ENCODE results near the gene SYNPR. TPM values are rescaled to one million over a fixed set of nuclear protein-coding genes. Genes with fewer than 3 reads are reported as not detected.

The SYNPR gene
- total RNA-seq, 1 donor from 2014 or later: 3.7 TPM

DNA sequence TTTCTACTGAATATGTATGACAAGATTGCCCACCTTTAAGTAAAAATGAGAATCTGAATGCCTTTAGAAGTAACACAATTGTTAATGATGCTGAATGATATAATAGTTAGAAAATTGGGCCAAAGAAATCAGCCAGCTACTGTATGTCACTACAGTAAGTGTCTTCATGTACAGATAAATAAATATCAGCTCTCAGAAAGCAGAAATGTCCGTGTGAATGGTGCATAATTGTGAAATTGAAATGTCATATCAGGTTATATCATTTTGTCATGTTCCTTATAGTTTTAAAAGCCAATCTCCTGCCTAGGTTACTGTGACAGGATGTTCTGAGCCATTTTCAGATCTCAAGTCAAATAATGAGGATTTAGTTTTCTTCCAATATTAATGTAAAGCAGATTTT, 283.8 kb downstream of the SYNPR start:
- Mint-ChIP-seq H3K4me3 (no peak overlapping the region), H3K4me1 (peaks cover 20% of the 10 kb centered on the region), H3K27me3 (ENCODE audit: low read depth) (peaks cover 14% of the 10 kb centered on the region), H3K9me3 (no peaks in the 10 kb centered on the region), H3K27ac (no peak overlapping the region), H3K36me3 (no peaks in the 10 kb centered on the region)
- no peak for DNase-seq (ENCODE audit: low spot score in 2 of 2, unreplicated experiment in 2 of 2)
- TF ChIP-seq, protein P1, sequence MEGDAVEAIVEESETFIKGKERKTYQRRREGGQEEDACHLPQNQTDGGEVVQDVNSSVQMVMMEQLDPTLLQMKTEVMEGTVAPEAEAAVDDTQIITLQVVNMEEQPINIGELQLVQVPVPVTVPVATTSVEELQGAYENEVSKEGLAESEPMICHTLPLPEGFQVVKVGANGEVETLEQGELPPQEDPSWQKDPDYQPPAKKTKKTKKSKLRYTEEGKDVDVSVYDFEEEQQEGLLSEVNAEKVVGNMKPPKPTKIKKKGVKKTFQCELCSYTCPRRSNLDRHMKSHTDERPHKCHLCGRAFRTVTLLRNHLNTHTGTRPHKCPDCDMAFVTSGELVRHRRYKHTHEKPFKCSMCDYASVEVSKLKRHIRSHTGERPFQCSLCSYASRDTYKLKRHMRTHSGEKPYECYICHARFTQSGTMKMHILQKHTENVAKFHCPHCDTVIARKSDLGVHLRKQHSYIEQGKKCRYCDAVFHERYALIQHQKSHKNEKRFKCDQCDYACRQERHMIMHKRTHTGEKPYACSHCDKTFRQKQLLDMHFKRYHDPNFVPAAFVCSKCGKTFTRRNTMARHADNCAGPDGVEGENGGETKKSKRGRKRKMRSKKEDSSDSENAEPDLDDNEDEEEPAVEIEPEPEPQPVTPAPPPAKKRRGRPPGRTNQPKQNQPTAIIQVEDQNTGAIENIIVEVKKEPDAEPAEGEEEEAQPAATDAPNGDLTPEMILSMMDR (IDR thresholded peaks at IDR 0.05; ENCODE audit: unreplicated experiment): no peak

DNA sequence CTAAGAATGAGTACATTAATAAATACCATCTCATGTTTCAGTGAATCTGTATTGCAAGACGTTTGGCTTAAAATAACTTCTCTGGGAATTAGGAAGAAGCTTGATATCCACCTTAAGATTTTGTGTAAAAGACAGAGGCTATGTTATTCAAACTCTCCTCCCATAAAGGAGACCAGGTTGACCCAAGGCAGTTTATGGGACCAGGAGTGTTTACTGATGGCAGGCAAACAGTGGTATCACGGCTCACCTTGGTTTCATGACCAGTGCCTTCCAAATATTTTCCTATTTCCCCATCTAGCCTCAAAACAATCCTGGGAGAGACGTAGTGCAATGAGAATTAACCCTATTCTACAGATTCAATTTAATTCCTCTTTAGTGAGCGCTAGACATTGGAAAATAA, 284.2 kb downstream of the SYNPR start:
- no peak overlapping the region for H3K27ac Mint-ChIP-seq
- peaks cover 20% of the 10 kb centered on the region for H3K4me1 Mint-ChIP-seq
- DNase-seq (ENCODE audit: low spot score in 2 of 2, unreplicated experiment in 2 of 2): no peak
- peaks cover 16% of the 10 kb centered on the region for H3K27me3 Mint-ChIP-seq (ENCODE audit: low read depth)
- H3K9me3 Mint-ChIP-seq: no peaks in the 10 kb centered on the region
- no peak overlapping the region for H3K4me3 Mint-ChIP-seq
- H3K36me3 Mint-ChIP-seq: no peaks in the 10 kb centered on the region
- TF ChIP-seq, protein P1 (IDR thresholded peaks at IDR 0.05; ENCODE audit: unreplicated experiment): no peak

DNA sequence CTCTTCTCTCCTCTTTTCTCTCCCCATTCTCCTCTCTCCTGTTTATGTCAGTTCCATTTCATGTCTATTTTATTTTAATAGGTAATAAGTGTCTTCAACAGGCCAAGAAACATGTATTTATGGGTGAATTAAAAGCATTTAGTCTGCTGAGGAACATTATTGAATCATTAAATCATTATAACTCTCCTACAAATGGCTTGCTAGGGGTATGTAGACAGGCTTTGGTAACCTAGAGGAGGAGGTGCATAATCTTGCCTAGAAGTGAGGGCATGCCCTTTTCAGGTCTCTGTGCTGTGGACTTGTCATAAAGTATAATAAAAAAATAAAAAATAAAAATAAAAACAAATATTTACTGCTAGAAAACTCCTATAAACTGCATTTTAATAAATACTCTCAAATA, 285.5 kb downstream of the SYNPR start:
- TF ChIP-seq, protein P1 (IDR thresholded peaks at IDR 0.05; ENCODE audit: unreplicated experiment): no peak
- Mint-ChIP-seq H3K4me3 (no peak overlapping the region), H3K9me3 (no peaks in the 10 kb centered on the region), H3K27me3 (ENCODE audit: low read depth) (peaks cover 14% of the 10 kb centered on the region), H3K27ac (no peak overlapping the region), H3K36me3 (no peaks in the 10 kb centered on the region), H3K4me1 (peaks cover 20% of the 10 kb centered on the region)
- DNase-seq (ENCODE audit: low spot score in 2 of 2, unreplicated experiment in 2 of 2): no peak

DNA sequence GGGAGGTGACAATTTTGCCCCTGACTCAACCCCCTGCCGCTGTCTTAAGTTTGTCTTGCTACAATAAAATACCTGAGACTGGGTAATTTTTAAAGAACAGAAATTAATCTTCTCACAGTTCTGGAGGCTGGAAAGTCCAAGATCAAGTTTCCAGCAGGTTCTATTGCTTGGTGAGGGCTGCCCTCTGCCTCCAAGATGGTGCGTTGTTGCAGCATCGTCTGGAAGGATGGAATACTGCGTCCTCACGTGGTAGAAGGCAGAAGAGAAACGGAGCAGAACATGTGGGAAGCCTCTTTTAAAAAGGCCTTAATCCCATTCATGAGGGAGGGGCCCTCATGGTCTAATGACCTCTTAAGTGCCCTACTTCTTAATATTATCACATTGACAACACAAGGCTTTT, 287.1 kb downstream of the SYNPR start:
- no peak overlapping the region for H3K4me3 Mint-ChIP-seq
- H3K27me3 Mint-ChIP-seq (ENCODE audit: low read depth): peaks cover 14% of the 10 kb centered on the region
- H3K4me1 Mint-ChIP-seq: peaks cover 17% of the 10 kb centered on the region
- TF ChIP-seq, protein P1 (IDR thresholded peaks at IDR 0.05; ENCODE audit: unreplicated experiment): no peak
- no peak overlapping the region for H3K27ac Mint-ChIP-seq
- H3K9me3 Mint-ChIP-seq: no peaks in the 10 kb centered on the region
- DNase-seq (ENCODE audit: low spot score in 2 of 2, unreplicated experiment in 2 of 2): no peak
- H3K36me3 Mint-ChIP-seq: no peaks in the 10 kb centered on the region

DNA sequence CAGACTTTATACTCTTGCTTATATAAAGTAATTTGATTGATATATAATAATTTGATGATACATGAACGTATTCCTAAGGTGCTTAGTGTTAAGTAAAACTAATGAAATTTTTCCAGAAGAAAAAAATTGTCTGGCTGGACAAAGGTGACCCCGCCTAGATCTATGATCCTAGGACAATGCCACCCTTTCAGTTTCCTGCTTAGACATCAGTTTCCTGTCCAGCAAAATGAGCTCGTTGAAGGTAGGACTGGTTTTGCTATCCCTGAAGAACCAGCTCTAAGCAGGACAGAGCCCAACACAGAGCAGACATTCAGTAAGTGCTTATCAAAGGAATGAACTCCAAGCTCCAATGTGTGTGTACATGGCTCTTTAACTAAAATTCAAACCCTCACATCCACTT, 293.6 kb downstream of the SYNPR start:
- no peaks in the 10 kb centered on the region for H3K9me3 Mint-ChIP-seq
- peaks cover 59% of the 10 kb centered on the region for H3K4me1 Mint-ChIP-seq
- no peak overlapping the region for H3K4me3 Mint-ChIP-seq
- no peaks in the 10 kb centered on the region for H3K36me3 Mint-ChIP-seq
- peaks cover 12% of the 10 kb centered on the region for H3K27me3 Mint-ChIP-seq (ENCODE audit: low read depth)
- DNase-seq (ENCODE audit: low spot score in 2 of 2, unreplicated experiment in 2 of 2): no peak
- no peak overlapping the region for H3K27ac Mint-ChIP-seq
- TF ChIP-seq, protein P1 (IDR thresholded peaks at IDR 0.05; ENCODE audit: unreplicated experiment): no peak

DNA sequence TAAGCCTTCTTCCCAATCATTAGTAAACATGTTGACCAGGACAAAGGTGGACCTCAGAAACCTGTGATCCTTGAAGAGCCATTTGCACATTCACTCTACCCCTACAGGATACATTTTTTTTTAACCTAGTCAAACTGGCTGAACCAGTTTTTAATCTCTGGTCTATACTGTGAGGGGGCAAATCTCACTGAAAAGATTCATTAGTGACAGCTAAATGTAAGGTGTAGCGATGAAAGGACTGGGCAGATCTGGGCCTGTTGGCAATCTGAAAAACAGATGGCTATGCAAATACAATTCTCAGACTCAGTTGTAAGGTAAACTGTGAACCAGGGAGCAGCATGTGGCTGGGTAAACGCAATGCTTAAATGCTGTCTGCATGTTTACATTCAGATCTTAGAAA, 298.7 kb downstream of the SYNPR start:
- H3K36me3 Mint-ChIP-seq: no peaks in the 10 kb centered on the region
- no peak for DNase-seq (ENCODE audit: low spot score in 2 of 2, unreplicated experiment in 2 of 2)
- peaks cover 74% of the 10 kb centered on the region for H3K4me1 Mint-ChIP-seq
- peaks cover 5% of the 10 kb centered on the region for H3K27me3 Mint-ChIP-seq (ENCODE audit: low read depth)
- H3K27ac Mint-ChIP-seq: peak overlapping the region; percentile 82
- H3K9me3 Mint-ChIP-seq: no peaks in the 10 kb centered on the region
- H3K4me3 Mint-ChIP-seq: no peak overlapping the region
- TF ChIP-seq, protein P1 (IDR thresholded peaks at IDR 0.05; ENCODE audit: unreplicated experiment): no peak
